ENCODE data around the gene CEP89.
"Not testable (repeated sequence)": the region's sequence is repeated elsewhere in the genome, so short reads cannot be mapped to it uniquely, and the experiment has no call there.

The CEP89 gene

DNA sequence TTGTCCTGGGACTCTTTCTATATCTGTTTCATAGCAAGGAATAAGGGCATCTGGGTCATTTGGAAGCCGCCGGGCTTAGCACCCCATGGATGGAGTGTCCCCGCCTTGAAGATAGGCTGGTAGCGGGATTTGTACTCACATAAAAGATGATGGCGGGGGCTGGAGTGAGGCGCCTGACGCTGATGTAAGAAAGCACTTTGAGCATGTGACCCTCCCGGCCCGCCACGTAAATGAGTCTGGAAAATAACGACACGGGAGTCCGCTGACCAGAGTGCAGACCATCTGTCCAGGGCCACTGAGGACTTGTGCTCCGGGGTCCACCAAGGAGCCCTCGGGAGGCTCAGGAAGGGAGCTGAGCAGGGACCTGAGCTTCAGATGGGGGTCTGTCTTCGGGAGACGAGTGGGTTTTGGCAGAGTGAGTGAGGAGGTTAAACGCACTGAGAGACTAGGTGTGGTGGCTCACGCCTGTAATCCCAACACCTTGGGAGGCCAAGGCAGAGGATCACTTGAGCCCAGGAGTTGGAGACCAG lies 128.0 kb downstream of the CEP89 start:
- H3K4me3 ChIP-seq (ENCODE audit: low read depth, low read length) = no peak overlapping the region
- TF ChIP-seq, protein P1, sequence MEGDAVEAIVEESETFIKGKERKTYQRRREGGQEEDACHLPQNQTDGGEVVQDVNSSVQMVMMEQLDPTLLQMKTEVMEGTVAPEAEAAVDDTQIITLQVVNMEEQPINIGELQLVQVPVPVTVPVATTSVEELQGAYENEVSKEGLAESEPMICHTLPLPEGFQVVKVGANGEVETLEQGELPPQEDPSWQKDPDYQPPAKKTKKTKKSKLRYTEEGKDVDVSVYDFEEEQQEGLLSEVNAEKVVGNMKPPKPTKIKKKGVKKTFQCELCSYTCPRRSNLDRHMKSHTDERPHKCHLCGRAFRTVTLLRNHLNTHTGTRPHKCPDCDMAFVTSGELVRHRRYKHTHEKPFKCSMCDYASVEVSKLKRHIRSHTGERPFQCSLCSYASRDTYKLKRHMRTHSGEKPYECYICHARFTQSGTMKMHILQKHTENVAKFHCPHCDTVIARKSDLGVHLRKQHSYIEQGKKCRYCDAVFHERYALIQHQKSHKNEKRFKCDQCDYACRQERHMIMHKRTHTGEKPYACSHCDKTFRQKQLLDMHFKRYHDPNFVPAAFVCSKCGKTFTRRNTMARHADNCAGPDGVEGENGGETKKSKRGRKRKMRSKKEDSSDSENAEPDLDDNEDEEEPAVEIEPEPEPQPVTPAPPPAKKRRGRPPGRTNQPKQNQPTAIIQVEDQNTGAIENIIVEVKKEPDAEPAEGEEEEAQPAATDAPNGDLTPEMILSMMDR (IDR thresholded peaks at IDR 0.05; ENCODE audit: low read depth, low read length) = no peak

DNA sequence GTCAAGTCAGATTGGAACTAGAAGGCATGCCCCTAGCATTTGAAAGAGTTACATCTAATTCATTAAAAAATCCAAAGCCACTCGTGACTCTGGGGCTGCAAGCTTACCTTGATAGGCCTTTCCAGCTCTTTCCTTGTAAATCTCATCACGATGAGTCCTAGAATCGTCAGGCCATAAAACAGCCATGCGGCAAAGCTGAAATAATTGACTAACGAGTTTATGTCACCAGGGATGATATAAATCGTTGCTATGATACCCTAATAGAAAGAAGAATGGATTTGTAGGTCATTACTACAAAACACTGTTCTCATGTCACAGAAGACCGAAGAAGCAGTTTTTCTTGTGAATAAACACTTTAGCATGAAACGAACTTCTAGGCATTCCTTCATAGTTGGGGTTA lies 129.7 kb downstream of the CEP89 start:
- TF ChIP-seq, protein P1 (IDR thresholded peaks at IDR 0.05; ENCODE audit: low read depth, low read length) = no peak
- H3K4me3 ChIP-seq (ENCODE audit: low read depth, low read length) = no peak overlapping the region

DNA sequence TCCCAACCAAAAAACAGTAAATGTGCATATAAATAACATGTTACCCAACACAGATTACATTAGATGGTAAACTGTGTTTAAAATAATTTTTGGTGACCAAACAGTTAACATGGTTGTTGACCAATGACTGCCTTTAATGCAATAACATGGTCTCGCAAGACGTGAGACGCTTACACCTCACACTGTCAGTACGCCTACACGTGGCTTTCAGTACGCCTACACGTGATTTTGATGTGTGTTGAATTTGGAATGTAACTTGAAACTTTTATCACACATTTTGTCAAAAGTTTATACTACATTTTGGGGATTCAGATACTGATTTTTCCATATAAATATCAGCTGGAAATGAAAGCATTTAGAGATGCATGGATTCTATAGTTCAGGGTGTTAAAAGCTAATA lies 134.2 kb downstream of the CEP89 start:
- TF ChIP-seq, protein P1 (IDR thresholded peaks at IDR 0.05; ENCODE audit: low read depth, low read length) = no peak
- no peak overlapping the region for H3K4me3 ChIP-seq (ENCODE audit: low read depth, low read length)

DNA sequence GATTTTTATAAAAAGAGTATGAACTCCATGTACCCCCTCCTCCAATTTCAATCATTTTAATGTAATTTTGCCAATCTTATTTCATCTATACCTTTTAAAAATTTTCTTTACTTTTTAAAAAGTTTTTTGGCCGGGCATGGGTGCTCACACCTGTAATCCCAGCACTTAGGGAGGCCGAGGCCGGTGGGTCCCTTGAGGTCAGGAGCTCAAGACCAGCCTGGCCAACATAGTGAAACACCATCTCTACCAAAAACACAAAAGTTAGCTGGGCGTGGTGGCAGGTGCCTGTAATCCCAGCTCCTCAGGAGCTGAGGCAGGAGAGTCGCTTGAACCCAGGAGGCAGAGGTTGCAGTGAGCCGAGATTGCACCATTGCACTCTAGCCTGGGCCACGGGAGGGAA lies 138.4 kb downstream of the CEP89 start:
- not testable (repeated sequence) for H3K4me3 ChIP-seq (ENCODE audit: low read depth, low read length)

DNA sequence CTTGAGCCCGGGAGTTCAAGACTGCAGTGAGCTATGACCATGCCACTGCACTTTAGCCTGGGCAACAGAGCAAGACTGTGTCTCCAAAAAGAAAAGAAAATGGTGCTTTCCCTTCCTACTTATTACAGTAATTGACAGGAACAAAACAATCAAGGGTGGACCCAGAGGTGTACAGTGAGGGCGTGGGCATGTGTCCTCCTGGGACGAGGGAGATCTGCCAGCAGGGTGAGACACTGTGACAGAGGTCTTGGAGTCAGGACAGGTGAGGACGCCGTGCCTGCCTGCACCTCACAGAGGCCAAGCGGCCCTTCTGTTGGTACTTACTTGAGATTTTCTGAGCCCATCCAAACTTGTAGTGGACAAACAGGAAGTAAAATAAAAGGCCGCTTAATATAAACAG lies 138.9 kb downstream of the CEP89 start:
- not testable (repeated sequence) for H3K4me3 ChIP-seq (ENCODE audit: low read depth, low read length)

DNA sequence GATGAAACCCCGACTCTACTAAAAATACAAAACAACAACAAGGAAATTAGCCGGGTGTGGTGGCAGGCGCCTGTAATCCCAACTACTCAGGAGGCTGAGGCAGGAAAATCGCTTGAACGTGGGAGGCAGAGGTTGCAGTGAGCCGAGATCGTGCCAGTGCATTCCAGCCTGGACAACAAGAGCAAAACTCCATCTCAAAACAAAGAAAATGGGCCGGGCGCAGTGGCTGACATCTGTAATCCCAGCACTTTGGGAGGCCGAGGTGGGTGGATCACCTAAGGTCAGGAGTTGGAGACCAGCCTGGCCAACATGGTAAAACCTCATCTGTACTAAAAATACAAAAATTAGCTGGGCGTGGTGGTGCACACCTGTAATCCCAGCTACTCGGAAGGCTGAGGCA lies 139.7 kb downstream of the CEP89 start:
- not testable (repeated sequence) for H3K4me3 ChIP-seq (ENCODE audit: low read depth, low read length)

DNA sequence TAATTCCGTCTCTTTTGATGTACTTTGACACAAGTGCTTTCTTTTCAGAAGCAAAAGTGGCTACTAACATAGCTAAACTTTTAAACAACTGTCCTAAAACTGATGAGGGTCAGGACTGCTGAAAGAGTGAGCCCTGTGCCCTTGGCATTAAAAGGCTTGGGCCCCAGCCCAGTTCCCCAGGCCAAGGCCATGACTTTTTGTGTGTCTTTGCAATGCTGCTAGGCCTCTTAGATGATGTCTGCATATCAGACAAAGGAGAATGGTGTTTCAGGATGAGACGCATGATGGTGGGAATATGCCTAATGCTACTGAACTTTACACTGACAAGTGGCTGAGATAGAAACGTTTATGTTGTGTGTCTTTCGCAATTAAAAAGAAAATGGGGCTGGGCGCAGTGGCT lies 140.1 kb downstream of the CEP89 start:
- TF ChIP-seq, protein P1 (IDR thresholded peaks at IDR 0.05; ENCODE audit: low read depth, low read length) = no peak
- no peak overlapping the region for H3K4me3 ChIP-seq (ENCODE audit: low read depth, low read length)

DNA sequence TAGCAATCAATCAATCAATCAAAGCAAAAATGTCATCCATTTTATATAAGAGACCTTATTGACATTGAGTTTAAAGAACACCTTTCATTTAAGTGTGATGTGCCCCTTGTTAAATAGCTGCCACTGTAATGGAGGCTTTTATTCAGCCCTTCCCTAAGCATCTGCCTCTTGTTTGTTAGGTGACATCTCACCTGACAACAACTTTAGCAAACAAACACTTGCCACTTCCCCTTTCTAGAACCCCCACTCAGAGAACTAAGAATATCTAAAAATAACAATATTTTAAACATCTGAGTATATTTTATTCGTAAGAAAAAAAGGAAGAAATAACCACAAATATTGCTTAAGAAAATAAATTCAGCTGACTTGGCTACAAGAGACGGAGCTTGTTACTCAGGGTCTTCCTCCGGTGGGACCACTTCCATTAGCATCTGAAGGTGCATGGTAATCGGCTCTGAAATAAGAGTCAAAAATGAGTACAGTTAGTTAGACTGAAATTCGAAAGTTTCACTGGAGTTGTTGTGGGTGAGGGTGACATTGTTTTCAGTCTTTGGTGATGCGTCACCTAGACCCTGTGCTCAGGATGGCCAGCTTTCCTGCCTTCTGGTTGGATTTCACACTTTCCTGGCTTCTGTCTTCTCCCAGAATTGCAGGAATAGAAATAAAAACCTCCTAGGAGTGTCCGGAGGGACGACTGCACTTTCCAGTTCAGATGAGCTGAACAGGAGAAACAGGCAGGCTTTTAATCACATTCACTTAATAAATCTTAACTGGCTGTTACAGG lies 141.3 kb downstream of the CEP89 start:
- TF ChIP-seq, protein P1 (IDR thresholded peaks at IDR 0.05; ENCODE audit: low read depth, low read length) = no peak

DNA sequence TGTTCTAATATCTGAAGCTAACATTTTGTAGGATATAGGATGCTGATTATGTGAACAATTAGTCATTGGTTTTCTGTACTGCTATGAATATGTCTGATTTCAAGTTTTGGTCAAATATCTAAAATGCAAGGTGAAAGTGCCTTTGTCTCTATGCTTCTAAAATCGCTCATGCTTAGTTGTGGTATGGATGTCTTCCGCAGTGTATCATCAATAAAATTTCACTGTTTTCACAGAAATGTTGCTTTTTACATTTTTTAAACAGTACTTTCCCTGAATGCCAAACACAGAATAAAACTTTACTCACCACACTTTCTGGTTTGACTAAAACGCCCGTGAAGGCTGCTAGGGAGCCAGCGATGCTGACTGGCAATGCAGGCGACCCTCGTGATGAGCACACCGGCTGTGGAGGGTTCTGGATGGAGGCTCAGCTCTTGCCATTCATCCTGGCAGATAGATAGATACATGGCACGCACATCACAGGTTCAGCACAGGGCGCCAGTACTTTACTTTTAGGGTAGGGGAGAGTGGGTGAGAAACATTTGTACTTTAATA lies 142.3 kb downstream of the CEP89 start:
- TF ChIP-seq, protein P1 (IDR thresholded peaks at IDR 0.05; ENCODE audit: low read depth, low read length) = no peak

More for the DNA sequence above, 141.3 kb downstream of the CEP89 start:
- H3K4me3 ChIP-seq (ENCODE audit: low read depth, low read length) = 0 out of 2 replicates have a peak overlapping the region, but pooled peaks have one; percentile 21

More for the DNA sequence above, 142.3 kb downstream of the CEP89 start:
- no peak overlapping the region for H3K4me3 ChIP-seq (ENCODE audit: low read depth, low read length)
